ENCODE results near the gene TEX48.

The TEX48 gene

DNA sequence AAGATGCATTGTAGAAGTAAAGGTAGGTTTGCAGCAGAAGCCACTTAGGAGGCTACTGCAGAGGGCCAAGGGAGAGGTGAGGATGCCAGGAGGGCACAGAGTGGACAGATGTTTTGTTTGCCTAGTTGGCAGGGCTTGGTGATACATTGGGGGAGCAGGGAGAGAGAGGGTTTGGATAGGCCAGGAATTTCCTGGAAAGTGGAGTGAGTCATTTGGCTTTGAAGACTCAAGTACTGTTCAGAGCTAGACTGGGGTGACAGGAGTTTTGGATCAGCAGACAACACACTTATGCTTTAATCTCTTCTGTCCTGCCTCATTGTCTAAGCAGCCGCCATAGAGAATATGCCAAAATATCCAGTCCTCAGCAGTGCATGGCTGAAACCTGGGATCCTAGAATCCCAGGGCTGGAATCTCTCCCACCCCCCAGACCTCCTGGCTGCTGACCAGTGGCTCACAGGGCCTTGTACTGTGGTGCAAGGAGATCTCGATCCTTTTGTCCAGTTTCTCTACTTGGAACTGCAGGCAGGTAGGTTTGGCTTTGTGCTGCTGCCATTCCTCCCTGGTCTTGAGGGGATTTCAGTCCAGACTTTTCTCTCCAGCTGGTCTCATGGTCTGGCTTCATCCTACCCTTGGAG is 59.9 kb downstream of the TEX48 start:
- no peaks in the 10 kb centered on the region for H3K4me1 ChIP-seq (ENCODE audit: insufficient read depth, low read length)
- H3K79me2 ChIP-seq (ENCODE audit: insufficient read depth, low read length), result peaks cover 42% of the 10 kb centered on the region
- H3K36me3 ChIP-seq (ENCODE audit: insufficient read depth, low read length), result peaks cover 78% of the 10 kb centered on the region
- H2AFZ ChIP-seq (ENCODE audit: low read depth, low read length), result no peak overlapping the region
- no peak overlapping the region for H3K27ac ChIP-seq (ENCODE audit: low read length)
- H3K27me3 ChIP-seq (ENCODE audit: insufficient read depth, low read length, poor library complexity), result no peaks in the 10 kb centered on the region
- H3K9me3 ChIP-seq (ENCODE audit: insufficient read depth, low read length, severe bottlenecking), result no peaks in the 10 kb centered on the region
- H3K4me2 ChIP-seq (ENCODE audit: insufficient read depth, low read length), result no peak overlapping the region
- DNase-seq (no peak), ATAC-seq (ENCODE audit: insufficient read depth, low read depth) (no peak)
- TF ChIP-seq EZH2 (IDR thresholded peaks at IDR 0.05; ENCODE audit: borderline replicate concordance, low read depth, low read length, severe bottlenecking), result no peak
- TF ChIP-seq, protein P1, sequence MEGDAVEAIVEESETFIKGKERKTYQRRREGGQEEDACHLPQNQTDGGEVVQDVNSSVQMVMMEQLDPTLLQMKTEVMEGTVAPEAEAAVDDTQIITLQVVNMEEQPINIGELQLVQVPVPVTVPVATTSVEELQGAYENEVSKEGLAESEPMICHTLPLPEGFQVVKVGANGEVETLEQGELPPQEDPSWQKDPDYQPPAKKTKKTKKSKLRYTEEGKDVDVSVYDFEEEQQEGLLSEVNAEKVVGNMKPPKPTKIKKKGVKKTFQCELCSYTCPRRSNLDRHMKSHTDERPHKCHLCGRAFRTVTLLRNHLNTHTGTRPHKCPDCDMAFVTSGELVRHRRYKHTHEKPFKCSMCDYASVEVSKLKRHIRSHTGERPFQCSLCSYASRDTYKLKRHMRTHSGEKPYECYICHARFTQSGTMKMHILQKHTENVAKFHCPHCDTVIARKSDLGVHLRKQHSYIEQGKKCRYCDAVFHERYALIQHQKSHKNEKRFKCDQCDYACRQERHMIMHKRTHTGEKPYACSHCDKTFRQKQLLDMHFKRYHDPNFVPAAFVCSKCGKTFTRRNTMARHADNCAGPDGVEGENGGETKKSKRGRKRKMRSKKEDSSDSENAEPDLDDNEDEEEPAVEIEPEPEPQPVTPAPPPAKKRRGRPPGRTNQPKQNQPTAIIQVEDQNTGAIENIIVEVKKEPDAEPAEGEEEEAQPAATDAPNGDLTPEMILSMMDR (IDR thresholded peaks at IDR 0.05; ENCODE audit: borderline replicate concordance, extremely low read depth, low read length, poor library complexity, severe bottlenecking), result no peak
- H3K4me3 ChIP-seq (ENCODE audit: low read depth in 1 of 2, low read length in 2 of 2), result no peak overlapping the region
- H3K9ac ChIP-seq (ENCODE audit: low read depth, low read length), result no peak overlapping the region
- peaks cover 5% of the 10 kb centered on the region; the same call in 1 of the 2 replicates for H4K20me1 ChIP-seq (ENCODE audit: insufficient read depth, low read length)

DNA sequence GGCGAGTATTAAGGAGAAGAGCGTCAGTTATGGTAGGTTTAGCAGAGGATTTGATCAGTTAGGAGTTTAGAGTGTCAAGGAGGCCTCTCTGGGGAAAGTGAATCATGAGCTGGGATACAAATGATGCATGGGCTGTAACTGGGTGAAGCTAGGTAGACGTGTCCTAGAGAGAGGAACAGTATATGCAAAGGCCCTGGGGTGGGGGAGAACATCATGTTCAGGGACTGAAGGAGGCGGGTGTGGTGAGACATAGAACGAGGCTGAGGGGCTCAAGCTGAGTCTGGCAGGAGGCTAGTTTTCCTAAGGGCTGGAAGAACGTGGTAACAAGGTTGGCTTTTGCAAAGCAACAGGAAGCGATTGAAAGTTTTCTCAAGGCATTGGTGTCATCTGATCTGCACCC is 60.4 kb downstream of the TEX48 start:
- Histone ChIP-seq H4K20me1 (ENCODE audit: insufficient read depth, low read length) (peaks cover 4% of the 10 kb centered on the region; the same call in 1 of the 2 replicates), H3K27ac (ENCODE audit: low read length) (no peak overlapping the region), H3K9ac (ENCODE audit: low read depth, low read length) (no peak overlapping the region), H3K27me3 (ENCODE audit: insufficient read depth, low read length, poor library complexity) (no peaks in the 10 kb centered on the region), H3K36me3 (ENCODE audit: insufficient read depth, low read length) (peaks cover 74% of the 10 kb centered on the region), H2AFZ (ENCODE audit: low read depth, low read length) (no peak overlapping the region), H3K4me1 (ENCODE audit: insufficient read depth, low read length) (no peaks in the 10 kb centered on the region), H3K4me3 (ENCODE audit: low read depth in 1 of 2, low read length in 2 of 2) (no peak overlapping the region), H3K79me2 (ENCODE audit: insufficient read depth, low read length) (peaks cover 48% of the 10 kb centered on the region), H3K4me2 (ENCODE audit: insufficient read depth, low read length) (no peak overlapping the region), H3K9me3 (ENCODE audit: insufficient read depth, low read length, severe bottlenecking) (no peaks in the 10 kb centered on the region)
- TF ChIP-seq EZH2 (IDR thresholded peaks at IDR 0.05; ENCODE audit: borderline replicate concordance, low read depth, low read length, severe bottlenecking), result no peak
- TF ChIP-seq, protein P1 (IDR thresholded peaks at IDR 0.05; ENCODE audit: borderline replicate concordance, extremely low read depth, low read length, poor library complexity, severe bottlenecking), result no peak
- DNase-seq (no peak), ATAC-seq (ENCODE audit: insufficient read depth, low read depth) (no peak)

DNA sequence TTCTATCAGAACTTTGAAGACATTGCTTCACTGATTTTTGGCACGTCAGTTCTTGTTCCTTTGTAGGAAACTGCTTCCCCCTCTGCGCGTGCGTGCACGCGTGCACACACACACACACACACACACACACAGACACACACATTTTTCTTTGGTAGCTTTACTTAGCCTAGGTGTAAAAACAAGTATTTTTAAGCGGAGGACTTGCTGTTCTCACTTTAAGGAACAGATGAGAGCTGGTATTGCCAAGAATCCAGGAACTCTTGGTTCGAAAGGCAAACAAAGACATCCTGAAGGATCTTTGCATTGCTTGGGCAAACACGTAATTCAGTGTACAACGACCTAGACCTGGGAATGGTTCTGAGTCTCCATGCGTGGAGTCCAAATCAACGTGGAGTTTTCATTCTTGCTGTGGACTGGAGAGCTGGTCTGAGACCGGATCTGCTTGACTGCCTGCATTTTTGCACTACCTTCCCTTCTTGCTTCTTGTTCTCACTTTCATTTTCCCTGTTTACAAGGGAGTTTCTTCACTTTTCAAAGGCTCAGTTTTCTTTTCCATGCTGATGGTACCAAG is 62.7 kb downstream of the TEX48 start:
- DNase-seq (no peak), ATAC-seq (ENCODE audit: insufficient read depth, low read depth) (no peak)
- Histone ChIP-seq H3K4me1 (ENCODE audit: insufficient read depth, low read length) (peaks cover 2% of the 10 kb centered on the region; the same call in 1 of the 2 replicates), H3K27ac (ENCODE audit: low read length) (no peak overlapping the region), H3K79me2 (ENCODE audit: insufficient read depth, low read length) (peaks cover 63% of the 10 kb centered on the region), H3K9me3 (ENCODE audit: insufficient read depth, low read length, severe bottlenecking) (no peaks in the 10 kb centered on the region), H2AFZ (ENCODE audit: low read depth, low read length) (no peak overlapping the region), H4K20me1 (ENCODE audit: insufficient read depth, low read length) (peaks cover 3% of the 10 kb centered on the region; the same call in 1 of the 2 replicates), H3K9ac (ENCODE audit: low read depth, low read length) (no peak overlapping the region), H3K4me2 (ENCODE audit: insufficient read depth, low read length) (no peak overlapping the region), H3K36me3 (ENCODE audit: insufficient read depth, low read length) (peaks cover 61% of the 10 kb centered on the region), H3K4me3 (ENCODE audit: low read depth in 1 of 2, low read length in 2 of 2) (no peak overlapping the region), H3K27me3 (ENCODE audit: insufficient read depth, low read length, poor library complexity) (no peaks in the 10 kb centered on the region)
- TF ChIP-seq, protein P1 (IDR thresholded peaks at IDR 0.05; ENCODE audit: borderline replicate concordance, extremely low read depth, low read length, poor library complexity, severe bottlenecking), result no peak
- no peak for TF ChIP-seq EZH2 (IDR thresholded peaks at IDR 0.05; ENCODE audit: borderline replicate concordance, low read depth, low read length, severe bottlenecking)
